ENCODE data around the gene GTF3C1.

Gene GTF3C1

DNA sequence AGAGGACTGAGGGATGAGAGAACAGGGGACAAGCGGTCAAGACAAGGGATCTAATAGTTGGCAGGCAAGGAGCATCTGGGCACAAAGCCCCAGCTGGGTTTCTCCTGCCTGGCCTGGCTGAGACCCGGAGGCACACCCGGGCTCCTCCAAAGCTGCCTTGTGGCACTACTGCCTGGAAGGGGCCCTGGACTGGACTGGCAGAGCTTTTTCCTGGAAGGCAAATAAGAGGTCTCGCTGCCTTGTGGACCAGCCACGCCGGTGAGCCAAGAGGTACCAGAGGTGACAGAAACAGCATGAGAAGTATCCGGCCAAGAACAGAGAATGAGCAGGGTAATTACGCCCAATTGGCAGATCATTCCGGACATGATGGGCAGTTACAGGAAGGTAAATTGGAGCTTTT, 64.6 kb downstream of the GTF3C1 start:
- DNase-seq, result no peak

GRCh38 chr16:27483624-27484023, 66.1 kb downstream of the GTF3C1 start:
- no peak for DNase-seq

DNA sequence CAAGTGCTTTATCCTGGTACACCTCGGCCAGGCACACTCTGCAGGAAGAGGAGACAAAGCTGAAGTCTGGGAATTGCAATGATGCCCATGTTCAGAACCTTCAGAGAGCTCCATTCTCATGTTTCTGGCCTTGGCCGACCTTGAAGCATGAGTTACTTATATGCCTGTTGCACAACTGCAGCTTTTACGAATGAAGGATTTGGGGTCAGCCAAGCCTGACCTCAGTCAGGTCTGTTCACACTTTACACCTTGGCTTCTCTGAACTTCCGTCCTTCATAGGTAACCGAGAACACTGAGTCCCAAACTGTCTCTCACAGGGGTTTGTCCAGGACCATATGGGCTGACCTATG, 66.7 kb downstream of the GTF3C1 start:
- no peak for DNase-seq

GRCh38 chr16:27482397-27483087, 67.2 kb downstream of the GTF3C1 start:
- DNase-seq, result no peak

DNA sequence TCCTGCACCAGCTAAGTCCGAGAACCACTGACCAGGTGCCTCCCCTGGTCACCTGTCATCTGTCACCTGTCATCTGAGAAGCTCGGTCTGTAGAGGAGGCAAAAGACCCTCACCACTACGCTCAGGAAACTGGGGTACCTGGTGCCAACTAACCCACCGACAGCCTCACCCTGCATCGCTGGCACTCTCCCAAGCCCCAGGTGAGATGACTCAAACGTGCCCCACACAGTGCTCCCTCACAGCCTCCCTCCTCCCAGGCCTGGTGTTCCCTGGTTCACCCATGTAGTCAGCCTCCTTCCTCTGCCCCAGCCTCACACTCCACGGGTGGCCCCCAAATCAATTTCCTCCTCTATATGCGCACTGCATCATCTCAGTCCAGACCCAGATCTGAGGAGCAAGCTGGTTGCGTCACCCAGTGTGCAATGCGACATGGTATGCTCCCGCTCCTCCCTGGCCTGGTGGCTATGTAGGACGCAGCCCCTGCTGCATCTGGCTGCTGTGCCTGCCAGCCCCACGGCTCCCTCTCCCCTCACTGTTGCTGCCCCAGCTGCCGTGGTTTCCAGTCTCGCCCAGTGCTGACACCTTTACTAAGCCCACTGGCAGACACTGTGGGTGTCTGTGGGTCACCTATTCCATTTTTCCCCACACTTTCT, 68.3 kb downstream of the GTF3C1 start:
- DNase-seq, result no peak

DNA sequence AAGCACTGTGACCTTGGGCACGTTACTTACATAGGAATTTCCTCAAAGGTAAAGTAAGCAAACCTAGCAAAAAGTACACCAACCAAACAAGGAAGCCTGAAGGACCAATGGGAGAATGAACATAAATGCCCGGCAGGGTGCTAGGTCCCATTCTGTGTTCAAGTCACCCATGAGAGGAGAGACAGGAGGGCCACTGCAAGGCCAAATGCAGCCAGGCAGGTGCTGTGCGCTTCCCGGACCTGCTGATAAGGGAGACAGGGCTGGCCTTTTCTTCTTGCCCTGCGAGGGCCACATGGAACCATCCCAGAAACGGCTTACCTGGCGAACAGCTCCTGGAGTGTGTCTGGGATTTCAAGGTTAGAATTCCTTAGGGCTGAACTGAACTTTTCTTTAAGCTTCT, 69.0 kb downstream of the GTF3C1 start:
- DNase-seq, result no peak

DNA sequence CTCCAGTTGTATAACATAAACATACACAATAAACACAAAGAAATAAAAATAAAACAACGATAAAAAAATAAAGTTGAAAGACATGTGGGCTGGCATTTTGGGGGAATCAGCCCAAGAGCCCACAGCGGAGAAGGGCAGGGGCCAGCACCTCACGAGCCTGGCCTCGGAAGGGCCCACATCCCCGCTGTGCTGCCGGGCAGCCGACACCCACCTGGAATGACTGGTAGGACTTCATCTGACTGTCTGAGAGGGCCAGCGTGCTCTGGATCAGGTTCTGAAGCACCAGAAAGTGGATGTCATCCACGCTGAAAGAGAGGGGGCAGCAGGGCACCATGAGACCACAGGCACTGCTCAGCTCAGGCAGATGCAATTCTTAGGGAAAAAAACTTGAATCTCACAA, 73.5 kb downstream of the GTF3C1 start:
- DNase-seq, result no peak

DNA sequence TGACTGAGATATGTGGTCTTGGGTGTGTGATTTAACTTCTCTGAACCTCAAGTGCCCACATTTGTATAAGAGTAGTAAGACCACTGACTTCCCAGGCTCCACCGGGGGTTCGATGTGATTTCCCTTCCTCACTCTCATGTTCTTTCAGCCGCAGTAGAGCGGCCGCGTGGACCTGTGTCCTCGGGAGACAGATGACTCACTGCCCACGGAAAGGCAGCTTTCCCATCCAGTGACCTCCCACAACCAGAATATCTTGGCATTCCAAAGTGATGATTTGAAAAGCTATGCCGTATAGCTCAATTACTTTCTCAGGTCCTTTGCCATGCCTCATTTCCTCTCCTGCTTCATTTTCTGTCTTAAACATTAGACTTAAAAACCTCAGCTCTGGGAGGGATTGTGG, 74.2 kb downstream of the GTF3C1 start:
- DNase-seq, result peak; percentile 93

- DNase-seq, result no peak
Measured at GRCh38 chr16:27474921-27475320, 74.8 kb downstream of the GTF3C1 start.

DNA sequence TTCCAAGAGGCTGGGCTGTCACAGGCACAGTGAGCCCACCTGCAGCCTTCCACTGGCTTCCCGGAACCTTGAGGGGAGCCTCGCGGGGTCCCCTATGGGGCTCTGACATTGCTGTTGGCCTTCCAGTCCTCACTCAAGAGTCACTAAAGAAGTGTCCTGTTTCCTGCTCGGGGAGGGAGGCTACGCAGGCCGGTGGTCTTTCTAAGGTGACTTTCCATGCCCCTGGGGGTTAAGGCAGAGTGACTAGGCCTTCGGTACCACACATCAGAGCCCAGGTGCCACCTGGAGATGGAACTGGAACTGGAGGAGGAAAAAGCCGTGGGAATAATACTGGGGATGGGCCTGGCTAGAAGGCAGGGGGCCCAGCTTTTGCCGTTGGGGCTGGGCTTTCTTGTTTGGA, 75.7 kb downstream of the GTF3C1 start:
- DNase-seq, result no peak

DNA sequence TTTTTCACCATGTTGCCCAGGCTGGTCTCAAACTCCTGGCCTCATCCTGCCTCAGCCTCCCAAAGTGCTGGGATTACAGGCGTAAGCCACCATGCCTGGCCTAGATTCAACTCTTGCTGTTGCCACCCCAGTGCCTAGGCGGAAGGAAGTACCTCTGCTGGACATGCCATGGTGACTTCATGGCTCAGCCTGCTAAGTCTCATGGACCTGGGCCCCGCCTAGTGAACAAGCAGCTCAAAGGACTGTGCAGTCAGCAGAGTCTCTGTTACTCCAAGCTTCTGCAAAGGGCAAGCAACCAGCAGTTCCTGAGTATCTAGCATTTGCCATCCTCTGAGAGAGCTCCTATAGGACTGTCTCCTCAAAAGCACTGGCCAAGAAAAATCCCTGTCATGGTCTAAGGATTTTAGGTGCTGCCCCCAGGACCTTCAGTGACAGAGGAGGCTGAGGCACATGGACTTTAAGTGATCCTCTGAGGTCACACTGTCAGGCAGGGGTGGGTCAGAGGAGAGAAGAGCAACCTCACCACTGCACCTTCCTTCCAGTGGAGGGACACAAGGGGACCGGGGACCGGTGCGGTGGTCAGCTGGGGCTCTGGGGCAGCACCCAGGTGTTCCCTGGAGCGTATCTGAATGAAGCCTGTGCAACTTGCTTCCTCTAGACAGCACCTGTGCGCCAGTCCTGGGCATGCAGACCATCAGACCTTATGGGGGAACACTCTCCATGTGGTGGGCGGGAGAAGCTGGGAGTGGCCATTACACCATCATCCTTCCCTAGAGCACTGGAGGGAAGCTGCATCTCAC, 76.4 kb downstream of the GTF3C1 start:
- no peak for DNase-seq

DNA sequence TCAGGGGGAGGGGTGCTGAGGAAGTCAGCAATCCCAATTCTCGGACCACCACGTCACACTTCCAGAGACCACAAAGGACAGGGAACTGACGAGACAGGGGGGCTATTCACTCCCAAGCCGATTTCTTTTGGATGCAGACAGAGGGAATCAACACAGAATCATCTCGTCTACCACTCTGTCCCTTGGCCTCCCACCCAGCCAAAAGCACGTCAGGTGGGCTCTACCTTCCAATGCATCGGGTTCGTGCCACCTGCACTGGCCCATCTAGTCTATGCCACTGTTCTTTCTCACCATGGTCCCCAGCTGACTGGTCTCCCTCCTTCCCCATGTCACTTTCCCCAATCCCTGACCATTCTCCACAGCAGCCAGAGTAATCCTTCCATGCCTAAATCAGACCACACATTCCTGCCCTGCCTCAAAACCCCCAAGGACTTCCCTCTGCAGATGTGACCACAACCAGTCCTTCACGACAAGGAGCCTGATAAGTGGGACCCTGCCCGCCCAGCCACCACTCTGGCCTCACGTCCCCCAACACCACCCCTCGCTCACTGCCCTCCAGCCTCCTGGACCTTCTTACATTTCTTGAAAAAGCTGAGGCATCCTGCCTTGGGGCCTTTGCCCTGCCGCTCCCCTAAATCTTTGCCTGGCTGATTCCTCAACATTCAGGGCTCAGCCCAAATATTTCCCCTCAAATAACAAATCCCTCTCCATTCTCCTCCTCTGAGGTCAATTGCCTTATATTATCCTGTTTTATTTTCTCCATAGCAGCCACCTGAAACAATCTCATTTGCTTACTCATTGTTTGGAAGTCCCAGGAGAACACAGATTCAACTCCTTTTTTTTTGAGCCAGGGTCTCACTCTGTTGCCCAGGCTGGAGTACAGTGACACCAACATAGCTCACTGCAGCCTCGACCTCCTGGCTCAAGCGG, 77.4 kb downstream of the GTF3C1 start:
- DNase-seq, result no peak

DNA sequence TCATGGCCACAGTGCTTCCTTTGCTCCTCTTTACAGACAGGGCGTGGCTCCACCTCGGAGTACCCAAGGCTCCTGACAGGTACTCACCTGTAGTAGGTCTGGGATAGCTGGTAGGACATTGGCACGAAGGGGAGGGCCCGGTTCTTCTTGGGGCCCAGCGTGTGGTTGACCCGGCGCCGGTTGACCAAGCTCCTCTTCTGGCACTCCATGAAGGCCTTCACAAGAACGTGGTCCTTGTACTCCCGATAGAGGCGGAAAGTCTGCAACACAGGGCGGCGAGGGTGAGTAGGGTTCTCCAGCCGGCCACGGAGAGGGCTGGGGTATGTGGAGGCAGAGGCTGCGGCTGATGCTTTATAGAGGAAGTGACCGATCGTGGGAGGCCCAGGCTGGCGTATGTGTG, 78.1 kb downstream of the GTF3C1 start:
- no peak for DNase-seq

DNA sequence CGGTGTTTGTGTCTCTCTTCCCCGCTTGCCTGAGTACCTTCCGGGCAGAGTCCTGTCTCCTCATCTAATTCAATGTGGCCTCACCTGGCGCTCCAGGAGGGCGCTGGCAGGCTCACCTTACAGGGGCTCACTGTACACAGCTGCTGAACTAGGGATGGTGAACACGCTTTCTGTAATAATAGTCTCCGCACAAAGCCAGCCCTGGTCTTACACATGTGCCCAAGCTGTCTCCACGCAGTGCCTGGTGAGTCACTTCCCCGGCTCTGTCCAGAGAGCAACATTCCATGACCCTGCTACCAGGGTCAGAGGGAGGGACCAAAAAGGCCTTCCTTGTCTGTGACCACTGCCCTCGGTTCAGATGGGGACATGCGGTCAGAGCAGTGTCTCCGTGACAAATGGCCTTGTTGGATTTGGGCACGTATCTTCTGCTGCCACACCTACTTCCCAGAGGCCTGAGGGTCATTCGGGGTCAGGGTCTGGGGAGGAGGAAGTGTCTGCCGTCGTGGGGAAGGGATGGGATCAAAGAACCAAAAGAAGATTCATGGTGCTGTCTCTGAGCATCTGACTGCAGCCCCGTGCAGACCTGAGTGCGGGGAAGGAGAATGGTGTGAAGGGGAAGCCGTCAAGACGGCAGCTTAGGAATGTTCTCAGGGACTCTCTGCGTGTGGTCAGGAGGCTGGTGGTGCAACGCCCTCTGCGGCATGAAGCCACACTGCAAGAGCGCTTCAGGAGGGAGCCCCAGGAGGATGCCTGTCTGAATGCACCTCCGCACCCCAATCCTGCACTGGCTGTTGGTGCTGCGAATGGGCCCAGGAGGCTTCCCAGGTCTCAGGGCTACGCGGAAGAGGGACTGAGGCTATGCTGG, 78.9 kb downstream of the GTF3C1 start:
- peak; percentile 82 for DNase-seq

- no peak for DNase-seq
Measured at GRCh38 chr16:27468941-27469531, 80.7 kb downstream of the GTF3C1 start.

DNA sequence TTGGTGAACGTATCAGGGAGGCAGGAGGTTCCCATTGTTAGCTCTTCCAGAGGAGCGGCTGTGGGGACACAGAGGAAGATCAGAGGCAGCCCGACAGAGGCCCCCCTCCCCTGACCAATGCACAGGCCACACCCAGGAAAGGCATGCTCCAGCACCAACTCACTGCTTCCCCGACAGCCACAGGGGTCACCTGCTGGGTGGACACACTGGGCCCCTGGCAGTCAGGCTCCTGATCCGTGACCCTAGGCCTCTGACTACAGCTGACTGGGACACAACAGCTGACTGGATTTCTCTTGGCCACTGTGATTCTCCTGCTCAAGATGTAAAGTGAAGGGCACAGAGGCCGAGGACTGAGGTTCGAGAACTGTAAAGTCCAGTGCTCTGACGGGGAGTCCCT, 84.2 kb downstream of the GTF3C1 start:
- no peak for DNase-seq

- no peak for DNase-seq
Measured at GRCh38 chr16:27464626-27465482, 84.9 kb downstream of the GTF3C1 start.

DNA sequence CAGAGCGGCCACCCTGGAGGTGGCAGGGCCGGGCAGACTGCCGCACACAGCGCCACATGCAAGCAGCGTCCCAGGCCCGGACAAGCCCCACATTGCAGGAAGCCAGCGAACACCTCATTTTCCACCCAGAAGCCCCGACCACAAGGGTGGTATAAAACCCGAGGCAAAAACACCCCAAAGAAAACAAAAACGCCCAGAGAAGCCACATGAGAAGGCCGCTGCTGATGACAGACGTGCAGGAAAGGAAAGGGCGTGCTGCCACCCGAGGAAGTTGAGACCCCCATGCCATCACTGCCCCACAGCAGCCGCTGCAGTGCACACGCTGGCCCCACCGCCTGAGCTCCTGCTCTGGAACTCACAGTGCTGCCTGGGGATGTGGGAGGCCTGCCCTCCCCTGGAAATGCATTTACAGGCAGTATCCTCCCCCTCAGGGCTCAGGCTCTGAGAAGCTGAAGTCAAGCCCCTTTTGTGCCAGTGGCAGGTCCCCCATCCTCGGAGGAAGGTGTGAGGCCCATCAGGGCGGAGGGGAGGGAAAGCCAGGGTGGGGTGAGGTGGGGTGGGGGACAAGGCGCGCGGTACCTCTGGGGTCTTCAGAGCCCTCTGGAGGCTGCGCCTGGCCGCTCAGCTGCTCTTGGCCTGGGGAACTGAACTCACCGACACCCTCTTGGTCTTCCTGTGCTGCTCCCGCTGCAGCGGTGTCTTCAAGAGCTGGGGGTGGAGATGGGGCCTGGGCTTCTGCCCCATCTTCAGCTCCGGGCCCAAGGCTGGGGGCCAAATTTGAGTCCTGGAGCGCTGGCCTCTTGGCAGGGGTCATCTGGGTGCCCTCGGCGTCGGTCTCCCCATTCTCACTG, 85.7 kb downstream of the GTF3C1 start:
- no peak for DNase-seq

- DNase-seq, result no peak
Measured at GRCh38 chr16:27462846-27463682, 86.6 kb downstream of the GTF3C1 start.

Measured in EL (cell line).